OCI-LY7 (cell line): ENCODE data around the gene PRDM5.

Experiments used
- EZH2phosphoT487 ChIP-seq: fragments of 200-600 bp; sonication (generic); IDR thresholded peaks from 2 replicates; pipeline ENCODE4 v1.6.1; 2018; ENCODE audit warnings: low read depth, borderline replicate concordance, mild to moderate bottlenecking, mixed run types, antibody characterized with exemption, low read length, moderate library complexity, mixed read lengths
- TF ChIP-seq, protein P1 (sequence below): fragments of 200-600 bp; sonication (generic); conservative IDR thresholded peaks from 2 replicates; pipeline ENCODE4 v1.5.1; 2014; ENCODE audit warnings: mild to moderate bottlenecking, antibody characterized with exemption, low read length, moderate library complexity, mixed read lengths

DNA sequence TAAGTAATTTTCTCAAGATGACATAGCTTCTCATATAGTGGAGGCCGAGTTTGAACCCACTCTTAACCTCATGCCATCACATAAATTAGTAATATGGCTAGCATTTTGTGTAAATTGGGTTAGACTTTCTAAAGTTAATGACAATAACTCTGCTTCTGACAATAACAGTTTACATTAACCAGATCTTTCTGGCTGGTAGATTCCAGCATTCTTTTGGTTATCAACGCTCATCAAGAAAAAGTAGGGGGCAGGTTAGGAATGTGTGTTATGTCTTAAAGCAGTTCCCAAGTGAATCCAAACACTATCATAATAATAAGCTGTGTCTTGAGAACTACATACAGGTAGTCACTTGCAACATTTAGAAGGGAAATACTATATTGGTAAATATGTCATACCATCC, 162.5 kb downstream of the PRDM5 start:
- TF ChIP-seq, protein P1, sequence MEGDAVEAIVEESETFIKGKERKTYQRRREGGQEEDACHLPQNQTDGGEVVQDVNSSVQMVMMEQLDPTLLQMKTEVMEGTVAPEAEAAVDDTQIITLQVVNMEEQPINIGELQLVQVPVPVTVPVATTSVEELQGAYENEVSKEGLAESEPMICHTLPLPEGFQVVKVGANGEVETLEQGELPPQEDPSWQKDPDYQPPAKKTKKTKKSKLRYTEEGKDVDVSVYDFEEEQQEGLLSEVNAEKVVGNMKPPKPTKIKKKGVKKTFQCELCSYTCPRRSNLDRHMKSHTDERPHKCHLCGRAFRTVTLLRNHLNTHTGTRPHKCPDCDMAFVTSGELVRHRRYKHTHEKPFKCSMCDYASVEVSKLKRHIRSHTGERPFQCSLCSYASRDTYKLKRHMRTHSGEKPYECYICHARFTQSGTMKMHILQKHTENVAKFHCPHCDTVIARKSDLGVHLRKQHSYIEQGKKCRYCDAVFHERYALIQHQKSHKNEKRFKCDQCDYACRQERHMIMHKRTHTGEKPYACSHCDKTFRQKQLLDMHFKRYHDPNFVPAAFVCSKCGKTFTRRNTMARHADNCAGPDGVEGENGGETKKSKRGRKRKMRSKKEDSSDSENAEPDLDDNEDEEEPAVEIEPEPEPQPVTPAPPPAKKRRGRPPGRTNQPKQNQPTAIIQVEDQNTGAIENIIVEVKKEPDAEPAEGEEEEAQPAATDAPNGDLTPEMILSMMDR: no peak
- no peak for TF ChIP-seq EZH2phosphoT487
